ENCODE results near the gene ASAP2. TPM values are rescaled to one million over a fixed set of nuclear protein-coding genes. Genes with fewer than 3 reads are reported as not detected.
"Not testable (repeated sequence)": the region's sequence is repeated elsewhere in the genome, so short reads cannot be mapped to it uniquely, and the experiment has no call there.

Gene ASAP2
- polyA plus RNA-seq, 10 donors, result 17.3 to 25.3 (median 21.7) TPM

DNA sequence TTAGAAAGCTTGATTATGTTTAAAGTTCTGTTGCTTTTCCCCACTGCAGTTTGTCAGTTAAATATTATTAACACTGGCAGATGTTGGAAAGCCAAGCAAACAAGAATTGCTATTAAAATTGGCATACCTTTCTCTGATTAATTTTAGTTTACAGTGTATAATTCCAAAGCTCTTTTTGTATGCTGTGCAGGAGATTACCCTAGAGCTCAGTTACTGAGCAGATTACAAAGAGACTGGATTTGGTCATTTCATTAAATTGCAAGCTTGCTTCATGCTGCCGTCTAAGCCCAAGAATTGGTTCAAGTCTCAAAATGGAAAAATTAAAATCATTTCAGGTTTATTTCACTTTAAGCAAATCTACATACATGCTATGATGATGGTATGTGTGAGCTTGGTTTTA is 2.3 kb downstream of the ASAP2 start:
- DNase-seq, result no peak

DNA sequence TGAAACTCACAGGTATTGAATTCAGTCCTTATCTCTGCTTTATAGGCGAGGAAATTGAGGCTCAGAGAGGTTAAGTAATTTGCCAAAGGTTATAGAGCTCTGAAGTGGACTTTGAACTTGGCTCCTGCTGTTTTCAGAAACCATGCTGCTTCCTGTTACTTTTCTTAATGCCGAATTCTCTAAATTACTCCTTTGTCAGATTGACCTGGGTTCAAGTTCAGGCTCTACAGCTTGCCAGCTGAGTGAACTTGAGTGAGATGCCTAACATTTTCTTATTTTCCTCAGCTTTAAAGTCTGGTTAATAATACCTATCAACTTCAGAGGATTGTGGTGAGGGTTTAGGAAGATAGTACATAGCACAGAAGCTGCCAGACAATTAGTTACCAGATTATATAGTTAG is 3.4 kb downstream of the ASAP2 start:
- DNase-seq, result no peak

DNA sequence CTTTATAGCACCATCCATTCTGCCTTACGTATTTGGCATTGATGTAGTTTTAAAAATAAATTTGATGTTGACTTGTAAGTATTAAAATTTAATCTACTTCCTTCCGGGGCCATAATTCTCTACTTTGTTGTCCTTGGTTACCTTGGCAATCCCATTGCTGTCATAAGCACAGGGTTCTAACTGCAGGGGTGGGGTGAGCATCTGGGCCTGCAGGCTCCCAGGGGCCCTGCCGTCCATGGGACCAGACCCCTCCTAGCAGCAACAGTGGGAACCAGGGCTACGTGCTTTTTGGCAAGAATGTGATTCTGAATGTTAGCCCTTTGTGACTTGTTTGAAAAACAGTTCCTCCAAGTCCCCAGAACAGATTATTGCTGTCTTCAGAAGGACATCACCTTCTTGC is 4.9 kb downstream of the ASAP2 start:
- peak in 1 of 3 donors; percentile 77 for DNase-seq

DNA sequence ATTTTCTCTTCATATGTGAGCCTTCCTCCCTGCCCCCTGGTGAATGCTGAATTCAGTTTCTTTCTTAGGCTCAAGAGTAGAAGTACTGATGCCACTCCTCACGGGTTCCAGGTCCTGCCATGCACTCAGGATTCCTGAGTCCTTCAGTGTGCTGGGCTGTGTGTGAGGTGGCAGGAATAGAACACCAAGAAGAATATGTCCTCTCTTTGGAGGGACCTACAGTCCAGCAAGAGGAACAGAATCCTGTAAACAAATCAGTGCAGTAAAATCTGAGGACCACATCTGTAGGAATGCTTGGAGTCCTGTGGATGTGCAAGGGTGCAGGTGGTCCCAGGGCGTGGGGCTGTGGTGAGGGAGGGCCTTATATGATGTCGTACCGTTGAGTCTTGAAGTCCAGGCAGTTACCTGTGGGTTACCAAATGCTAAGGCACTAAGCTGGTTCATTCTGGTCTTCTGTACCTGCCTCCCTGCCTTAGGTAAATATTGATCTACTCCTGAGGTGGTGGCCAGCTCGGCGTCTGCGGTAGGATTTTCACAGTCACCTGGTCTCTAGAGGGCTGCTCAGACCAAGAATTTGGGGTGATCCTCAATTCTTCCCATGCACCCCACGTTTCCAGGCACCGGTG is 5.5 kb downstream of the ASAP2 start:
- DNase-seq, result no peak

DNA sequence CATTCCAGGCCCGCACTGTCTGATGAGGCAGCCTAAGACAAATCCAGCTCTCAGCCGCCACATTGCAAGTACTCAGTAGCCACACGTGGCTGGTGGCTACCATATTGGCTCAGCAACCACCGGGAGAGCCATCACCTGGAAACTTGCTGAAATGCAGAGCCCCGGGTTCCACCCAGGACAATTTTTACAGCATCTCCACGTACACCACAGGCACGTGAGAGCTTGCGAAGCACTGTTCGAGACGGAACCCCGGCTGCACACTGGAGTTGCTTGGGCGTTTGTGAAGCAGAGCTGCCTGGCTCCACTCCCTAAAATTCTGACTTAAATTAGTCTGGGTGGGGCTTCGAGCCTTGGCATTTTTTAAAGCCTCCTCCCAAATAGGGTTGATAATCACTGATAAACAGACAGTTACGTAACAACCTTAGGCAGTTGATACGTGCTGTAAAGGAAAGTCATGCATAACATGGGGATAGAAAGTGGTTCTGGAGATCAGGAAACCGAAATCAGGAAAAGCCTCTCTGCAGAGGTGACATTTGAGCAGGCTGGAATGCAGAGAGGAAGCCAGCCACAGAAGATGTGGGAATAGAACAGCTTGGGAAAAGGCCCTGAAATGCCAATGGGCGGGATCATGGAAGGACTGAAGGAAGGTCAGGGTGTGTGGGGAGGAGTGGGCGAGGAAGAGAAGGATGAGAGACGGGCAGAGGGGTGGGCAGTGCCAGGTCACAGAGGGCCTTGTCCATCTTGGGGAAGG is 6.2 kb downstream of the ASAP2 start:
- no peak for DNase-seq

DNA sequence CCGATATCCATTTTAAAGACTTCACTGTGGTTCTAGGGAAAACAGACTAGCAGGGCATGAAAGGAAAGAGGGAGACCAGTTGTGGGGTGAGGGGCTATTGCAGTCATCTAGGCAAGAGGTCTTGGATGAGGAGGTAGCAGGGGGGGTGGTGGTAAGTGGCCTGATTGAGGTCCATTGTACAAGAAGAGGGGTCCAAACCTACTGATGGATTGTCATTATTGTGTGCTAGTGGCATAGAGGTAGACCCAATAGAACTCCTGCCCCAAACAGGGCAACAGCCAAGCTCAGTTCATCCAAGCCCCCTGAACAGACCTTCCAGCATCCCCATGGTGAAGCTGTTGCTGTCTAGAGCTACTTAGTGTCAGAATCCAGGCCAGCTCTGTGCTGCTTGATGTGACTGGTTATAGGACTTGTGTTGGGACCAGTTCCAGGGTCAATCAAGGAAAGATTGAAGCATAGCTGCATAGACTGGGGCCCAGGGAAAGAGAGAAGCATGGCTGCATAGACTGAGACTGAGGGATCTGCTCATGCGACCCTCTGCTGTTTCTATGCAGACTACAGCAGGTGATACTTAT is 7.0 kb downstream of the ASAP2 start:
- no peak for DNase-seq

DNA sequence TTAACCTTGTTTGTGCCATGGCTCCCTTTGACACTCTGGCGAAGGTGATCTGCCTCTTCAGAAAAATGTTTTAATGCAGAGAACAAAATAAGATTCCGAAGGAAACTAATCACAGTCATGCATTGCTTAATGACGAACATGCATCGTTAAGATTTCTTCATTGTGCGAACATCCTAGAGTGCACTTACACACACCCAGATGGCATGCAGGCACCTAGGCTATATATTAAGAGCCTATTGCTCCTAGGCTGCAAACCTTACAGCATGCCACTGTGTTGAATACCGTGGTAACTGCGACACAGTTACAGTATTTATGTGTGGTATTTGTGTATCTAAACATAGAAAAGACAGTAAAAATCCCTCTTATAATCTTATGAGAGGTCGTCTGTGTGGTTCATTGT is 8.3 kb downstream of the ASAP2 start:
- DNase-seq, result no peak

DNA sequence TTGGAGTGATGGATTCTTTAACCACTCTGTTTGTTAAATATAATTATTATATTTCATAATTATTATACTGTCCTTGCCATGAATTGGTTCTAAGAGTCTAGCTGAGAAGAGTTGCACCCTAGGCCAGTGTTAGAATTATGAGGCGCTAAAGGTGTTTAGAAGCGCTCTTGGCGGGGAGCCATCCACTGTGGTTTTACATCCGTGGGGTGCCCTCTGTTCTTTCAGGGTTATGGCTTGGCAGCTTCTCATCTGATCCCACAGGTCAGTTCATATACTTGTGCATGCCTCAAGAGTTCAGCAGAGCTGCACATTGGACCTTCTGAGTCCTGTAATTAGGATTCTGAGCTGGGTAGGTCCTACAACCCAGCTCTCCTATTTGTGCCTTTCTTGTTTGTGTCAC is 9.1 kb downstream of the ASAP2 start:
- no peak for DNase-seq

DNA sequence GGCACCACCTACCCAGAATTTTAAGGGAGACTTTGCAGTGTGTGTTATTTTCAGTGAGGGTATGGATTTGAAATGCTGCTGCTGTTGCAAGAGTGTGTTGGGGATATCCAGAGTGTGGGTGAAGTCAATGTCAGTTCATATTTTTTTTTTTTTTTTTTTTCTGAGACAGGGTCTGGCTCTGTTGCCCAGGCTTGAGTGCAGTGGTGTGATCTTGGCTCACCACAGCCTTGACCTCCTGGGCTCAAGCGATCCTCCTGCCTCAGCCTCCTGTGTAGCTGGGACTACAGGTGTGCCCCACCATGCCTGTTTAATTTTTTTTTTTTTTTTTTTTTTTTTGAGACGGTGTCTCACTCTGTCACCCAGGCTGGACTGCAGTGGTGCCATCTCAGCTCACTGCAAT is 9.5 kb downstream of the ASAP2 start:
- not testable (repeated sequence) for DNase-seq

DNA sequence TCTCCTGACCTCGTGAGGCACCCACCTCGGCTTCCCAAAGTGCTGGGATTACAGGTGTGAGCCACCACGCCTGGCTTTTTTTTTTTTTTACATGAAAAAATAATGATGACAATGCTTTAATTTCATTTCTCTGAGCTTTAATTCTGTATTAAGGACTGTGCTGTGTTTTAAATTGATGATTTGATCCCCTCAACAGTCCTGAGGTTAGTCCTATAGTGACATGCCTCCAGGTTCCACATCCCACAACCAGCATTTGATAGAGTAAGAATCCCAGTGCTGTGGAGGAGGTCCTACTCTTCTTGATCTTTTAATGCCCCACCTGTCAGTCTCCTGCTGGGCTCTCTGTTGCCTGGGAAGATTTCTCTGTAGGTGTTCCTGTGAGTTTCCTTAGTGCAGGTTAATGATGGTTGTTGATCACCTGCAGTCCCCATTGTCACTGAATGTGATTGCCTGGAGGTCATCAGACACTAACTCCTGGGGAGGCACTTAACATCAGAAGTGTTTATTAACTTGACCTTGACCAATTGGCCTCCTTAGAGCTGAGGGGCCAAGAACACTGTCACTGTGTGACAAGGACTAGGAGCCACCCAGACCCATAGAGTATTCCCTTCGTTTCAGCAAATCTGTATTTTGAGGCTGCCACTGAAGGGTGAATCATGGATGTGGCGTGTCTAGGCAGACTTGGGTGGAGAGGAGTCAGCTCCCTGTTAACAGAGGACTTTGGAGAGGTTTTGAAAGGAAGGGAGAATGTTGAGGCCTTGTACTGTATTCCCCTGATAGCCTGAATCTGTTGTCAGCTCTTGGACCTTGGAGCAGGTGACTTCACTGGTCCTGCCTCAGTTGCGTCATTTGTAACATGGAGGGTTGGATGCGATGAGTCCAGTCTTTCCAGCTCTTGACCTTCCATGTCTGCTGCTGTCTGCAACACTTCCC is 11.5 kb downstream of the ASAP2 start:
- no peak for DNase-seq

DNA sequence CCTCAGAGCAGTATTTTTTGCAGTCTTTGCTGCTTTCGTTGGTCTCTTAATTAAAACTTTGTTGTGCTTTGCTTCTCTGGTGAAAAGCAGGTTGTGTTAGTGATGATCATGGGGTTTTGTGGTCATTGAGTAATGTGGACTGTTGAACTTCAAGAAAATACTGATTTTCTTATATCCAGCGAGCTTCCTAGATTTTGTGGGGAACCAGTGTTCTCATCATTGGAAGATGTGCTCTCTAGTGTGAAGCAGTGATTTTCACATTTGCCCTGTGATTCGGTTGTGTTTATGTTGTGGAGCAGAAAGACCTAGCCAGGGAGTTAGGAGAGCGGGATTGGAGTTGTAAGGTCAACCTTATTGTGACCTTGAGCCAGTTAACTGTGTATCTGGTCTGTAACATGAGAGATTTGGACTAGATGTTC is 12.4 kb downstream of the ASAP2 start:
- DNase-seq, result no peak

DNA sequence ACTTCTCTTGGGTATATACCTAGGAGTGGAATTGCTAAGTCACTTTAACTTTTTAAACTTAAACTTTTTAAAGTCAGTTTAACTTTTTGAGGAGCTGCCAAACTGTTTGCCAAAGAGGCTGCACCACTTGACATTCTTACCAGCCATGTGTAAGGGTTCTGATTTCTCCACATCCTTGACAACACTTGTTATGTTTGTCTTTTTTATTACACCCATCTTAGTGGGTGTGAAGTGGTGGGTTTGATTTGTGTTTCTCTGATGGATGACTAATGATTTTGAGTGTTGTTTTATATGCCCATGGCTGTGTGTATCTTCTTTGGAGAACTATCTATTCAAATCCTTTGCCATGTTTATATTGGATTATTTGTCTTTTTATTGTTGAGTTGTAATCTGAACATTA is 13.6 kb downstream of the ASAP2 start:
- DNase-seq, result no peak

DNA sequence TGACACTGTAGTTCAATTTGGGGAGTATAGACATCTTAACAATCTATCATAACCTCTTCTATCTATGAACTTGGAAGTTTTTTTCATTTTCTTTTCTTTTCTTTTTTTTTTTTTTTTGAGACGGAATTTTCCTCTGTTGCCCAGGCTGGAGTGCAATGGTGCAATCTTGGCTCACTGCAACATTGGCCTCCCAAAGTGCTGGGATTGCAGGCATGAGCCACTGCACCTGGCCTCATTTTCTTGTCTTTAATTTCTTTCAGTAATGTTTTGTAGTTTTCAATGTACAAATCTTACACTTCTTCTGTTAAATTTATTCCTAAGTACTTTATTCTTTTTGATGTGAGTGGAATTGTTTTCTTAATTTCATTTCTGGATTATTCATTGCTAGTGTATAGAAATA is 14.6 kb downstream of the ASAP2 start:
- DNase-seq, result no peak

DNA sequence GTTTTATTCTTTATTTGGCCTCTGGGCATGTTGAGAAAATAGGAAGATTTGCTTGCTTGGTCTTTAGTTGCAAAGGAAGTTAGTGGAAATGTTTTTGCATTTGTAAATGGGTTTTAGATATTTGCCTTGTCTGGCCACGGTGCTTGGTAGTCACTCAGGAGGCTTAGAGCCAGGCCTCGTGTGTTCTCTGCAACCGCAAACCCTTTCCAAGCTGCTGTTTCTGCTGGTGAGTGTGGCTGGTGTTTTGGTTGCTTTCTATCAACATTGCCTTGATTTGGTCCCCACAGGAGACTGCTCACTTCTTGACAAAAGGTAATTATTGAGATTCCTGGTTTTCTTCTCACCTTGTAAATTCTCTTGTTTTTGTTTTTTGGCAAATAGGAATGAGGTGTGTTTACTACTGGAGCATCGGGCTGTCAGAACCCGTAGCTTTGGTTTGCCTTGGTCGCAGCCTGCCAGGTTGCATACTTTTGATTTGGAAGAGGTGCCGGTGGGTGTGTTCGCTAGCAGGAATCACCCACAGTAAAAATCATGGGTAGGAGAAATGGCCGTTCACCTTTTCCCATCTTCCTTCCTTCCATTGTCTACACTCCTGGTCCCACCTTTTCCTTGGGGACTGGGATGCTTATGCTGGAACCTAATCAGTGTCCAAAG is 15.8 kb downstream of the ASAP2 start:
- no peak for DNase-seq

DNA sequence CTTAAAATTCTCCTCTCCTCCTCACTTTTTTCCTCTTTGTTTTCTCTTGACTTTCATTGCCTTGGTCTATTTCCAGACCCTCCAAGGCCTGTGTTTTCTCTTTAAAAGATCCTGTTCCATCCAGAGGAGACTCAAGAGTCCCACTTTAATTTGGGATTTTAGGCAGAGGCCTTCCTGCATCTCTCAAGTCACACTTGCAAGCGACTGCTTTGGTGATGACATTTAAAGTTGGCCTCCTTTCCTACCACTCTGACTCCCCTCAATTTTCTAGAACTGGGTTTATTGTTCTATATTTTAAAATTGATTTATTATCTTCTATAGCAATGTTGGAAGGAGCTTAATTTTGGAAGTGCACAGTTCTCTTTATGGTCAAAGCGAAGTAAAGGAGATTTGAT is 16.3 kb downstream of the ASAP2 start:
- DNase-seq, result no peak

DNA sequence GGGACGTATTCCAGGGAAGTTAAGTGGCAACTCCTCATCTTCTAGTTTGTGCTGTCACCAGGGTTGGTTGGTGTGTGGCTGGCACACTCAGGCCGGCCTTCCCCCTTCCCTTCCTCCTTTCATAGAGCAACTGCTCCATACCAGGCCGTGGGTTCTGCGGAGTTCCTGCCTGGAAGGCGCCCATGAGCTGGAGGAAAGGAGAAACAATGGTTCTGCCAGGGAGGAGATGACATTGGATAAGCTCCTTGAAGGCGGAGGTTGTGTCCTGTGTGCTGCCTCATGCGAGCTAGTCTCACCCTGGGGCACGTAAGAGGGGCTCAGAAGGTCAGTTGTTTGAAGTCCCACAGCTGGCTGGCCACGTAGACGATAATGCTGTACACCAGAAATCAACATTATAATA is 19.2 kb downstream of the ASAP2 start:
- DNase-seq, result no peak

DNA sequence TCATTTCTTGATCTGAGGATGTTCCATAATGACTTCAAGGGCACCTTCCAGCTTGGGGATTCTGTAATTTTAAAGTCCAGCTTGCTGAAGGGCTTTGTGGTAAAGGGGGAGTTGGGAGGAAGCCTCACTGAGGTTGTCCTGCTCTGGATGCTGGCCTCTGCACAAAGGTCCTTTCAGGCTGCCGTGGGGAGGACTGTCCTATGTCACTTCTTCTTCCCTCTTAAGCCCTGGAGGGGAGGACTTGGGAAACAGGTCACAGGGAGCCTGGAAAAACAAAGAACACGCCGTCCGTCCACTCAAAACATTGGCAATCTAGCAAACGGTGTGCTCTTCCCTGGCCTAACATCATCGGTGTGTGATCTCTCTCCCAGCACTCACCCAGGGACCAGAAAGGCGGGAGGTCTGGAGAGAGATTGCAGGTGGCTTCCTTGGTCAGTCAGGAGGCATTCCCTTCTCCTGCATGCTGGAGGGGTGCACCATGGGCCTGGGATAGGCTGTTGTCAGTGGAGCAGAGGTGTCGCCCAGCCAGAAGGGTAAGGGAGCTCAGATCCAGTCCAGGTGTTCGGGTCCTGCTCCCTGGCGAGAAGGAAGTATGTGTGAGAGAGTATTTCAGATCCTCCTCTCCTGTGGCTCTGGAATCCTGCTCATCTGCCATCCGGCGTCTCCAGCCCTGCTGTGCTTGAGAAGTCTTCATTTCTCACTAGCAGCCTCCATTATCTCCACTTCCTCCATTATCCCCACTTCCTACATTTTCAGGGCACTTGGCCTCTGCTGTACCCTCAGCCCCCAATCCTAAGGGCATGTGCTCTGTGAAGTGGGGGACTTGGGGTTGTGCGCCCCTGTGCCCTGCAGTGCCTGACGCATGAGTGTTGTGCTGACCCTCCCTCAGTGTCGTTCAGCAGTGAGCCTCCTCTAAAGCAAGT is 20.1 kb downstream of the ASAP2 start:
- DNase-seq, result no peak

DNA sequence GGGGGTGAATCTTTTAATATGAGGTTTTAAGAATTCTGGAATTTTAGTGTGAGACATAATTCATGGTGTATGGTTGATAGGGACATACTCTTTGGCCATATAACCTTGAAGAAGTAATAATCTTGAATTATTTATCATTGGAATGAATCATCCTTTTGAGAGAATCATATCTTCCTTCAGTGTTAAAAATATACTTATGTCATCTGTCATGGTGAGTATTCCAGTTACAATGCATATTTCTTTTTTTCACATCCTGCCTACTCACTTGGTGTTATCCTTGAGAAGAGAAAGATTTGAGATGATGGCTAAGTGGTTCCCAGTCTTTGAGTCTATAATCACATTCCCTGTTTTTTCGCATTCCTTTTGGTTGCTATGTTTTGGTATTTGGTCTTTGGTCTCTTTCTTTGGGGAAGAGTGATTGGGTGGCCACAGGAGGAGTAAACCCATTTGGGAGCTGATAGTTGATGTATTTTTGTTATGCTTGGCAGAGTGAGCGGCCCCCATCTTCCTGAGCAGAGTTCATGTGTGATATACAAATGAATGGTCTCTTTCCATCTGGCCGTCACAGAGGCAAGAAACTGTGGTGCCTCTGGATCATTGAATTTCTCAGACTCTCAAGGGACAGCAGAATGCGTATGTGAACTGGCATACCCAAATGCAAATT is 21.6 kb downstream of the ASAP2 start:
- DNase-seq, result peak in 1 of 3 donors; percentile 76

DNA sequence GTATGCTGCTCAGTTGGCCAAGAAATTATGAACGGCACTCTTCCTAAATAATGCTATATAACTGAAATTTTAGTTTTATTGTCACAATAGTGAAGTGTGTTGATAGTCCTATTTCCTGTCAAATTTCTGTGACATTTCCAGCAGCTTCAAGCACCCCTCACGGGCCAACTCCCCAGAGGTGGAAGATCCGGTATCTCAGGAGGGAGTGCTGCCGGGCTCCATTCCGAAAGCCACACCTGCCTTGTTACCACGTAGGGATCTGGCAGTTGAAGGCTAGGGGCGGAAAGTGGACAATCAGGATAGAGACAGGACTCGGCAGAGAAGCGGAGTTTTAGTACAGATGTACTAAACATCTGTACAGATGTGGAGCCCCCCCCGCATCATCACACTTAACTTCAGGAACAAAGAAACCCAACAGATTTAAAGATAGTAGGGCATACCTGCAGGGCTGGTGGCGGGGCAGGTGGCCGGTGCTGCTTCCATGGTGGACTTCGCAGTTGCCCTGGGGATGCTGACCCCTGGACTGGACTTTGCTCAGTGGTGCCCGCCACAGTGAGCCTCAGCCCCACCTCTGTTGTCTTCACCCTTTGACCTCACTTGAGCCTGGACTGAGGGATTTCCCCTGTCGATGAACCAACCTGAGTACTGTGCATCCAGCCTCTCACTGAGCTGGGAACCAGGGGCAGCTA is 22.3 kb downstream of the ASAP2 start:
- no peak for DNase-seq

DNA sequence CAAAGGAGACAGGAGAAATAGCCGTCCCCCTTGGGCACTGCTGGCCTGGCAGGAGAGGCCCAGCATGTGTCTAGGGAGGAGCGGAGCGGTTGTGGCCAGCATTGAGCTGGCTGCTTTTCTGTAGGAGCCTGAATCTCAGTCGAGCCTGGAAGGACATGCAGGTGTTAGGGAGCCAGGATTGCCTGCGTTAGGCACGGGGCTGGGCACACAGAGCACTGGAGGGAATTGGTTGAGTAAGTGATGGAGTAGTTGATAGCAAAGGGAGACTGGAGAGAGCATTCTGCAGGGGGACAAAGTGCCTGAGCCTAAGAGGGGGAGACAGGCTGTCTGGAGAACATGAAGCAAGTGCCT is 22.8 kb downstream of the ASAP2 start:
- no peak for DNase-seq

Data from muscle of back (tissue), 11 donors.